IMR-90 (cell line): ENCODE results near the gene SGK2. TPM values are rescaled to one million over a fixed set of nuclear protein-coding genes. Genes with fewer than 3 reads are reported as not detected.

Source experiments
- ATAC-seq: fragments of 200-7000 bp; cut with Tn5 transposase; 2 replicates; pipeline ENCODE4 v1.9.1; 2020; ENCODE audit warnings: low read depth, mild to moderate bottlenecking, moderate library complexity
- BruUV-seq: library from RNA; stranded (reverse); fragments of 400-500 nt; replicated peaks from 2 replicates; lab custom pipeline; 2021; lab: Mats Ljungman, UMichigan
- CTCF ChIA-PET: fragments of 300-600 bp; formaldehyde crosslinking; extraction: SDS; loops from one replicate; lab custom pipeline; 2021; ENCODE audit warnings: antibody characterized with exemption; lab: Yijun Ruan, JAX
- POLR2A ChIA-PET: fragments of 300-600 bp; sonication (Branson Sonifier 250); formaldehyde crosslinking; loops from one replicate; lab custom pipeline; 2022; ENCODE audit warnings: antibody characterized with exemption; ENCODE audit not compliant: unreplicated experiment; lab: Charles Lee
- DNase-seq: peaks from one replicate; pipeline ENCODE4 v3.0.0; 2013
- H2AFZ ChIP-seq: replicated peaks from 2 replicates; pipeline ENCODE3; 2013; ENCODE audit warnings: low read length, mild to moderate bottlenecking; ENCODE audit not compliant: poor library complexity
- H2AK5ac ChIP-seq: 2 replicates; pipeline ENCODE4 v1.6.1; 2013; ENCODE audit warnings: low read depth, low read length, inconsistent platforms
- H2AK9ac ChIP-seq: replicated peaks from 2 replicates; pipeline ENCODE3; 2013; ENCODE audit warnings: mild to moderate bottlenecking, low read depth, low read length, moderate library complexity; ENCODE audit not compliant: poor library complexity
- H2BK120ac ChIP-seq: 2 replicates; pipeline ENCODE4 v1.6.1; 2013; ENCODE audit warnings: low read depth, low read length, inconsistent platforms
- H2BK15ac ChIP-seq: 3 replicates; pipeline ENCODE4 v1.6.1; 2013; ENCODE audit warnings: low read depth, low read length, inconsistent platforms
- H2BK20ac ChIP-seq: 2 replicates; pipeline ENCODE4 v1.6.1; 2013; ENCODE audit warnings: low read depth, mild to moderate bottlenecking, inconsistent platforms, low read length, moderate library complexity
- H2BK5ac ChIP-seq: 2 replicates; pipeline ENCODE4 v1.6.1; 2013; ENCODE audit warnings: mild to moderate bottlenecking, low read depth, low read length, inconsistent platforms; ENCODE audit not compliant: poor library complexity, severe bottlenecking
- H3K14ac ChIP-seq: replicated peaks from 2 replicates; pipeline ENCODE4 v1.6.1; 2013; ENCODE audit warnings: low read depth, low read length, inconsistent platforms
- H3K18ac ChIP-seq: 2 replicates; pipeline ENCODE4 v1.6.1; 2013; ENCODE audit warnings: low read depth, low read length, control low read depth
- H3K23ac ChIP-seq: 2 replicates; pipeline ENCODE4 v1.6.1; 2013; ENCODE audit warnings: low read depth, low read length, inconsistent platforms
- H3K27ac ChIP-seq: 2 replicates; pipeline ENCODE4 v1.5.1; 2013; ENCODE audit warnings: mild to moderate bottlenecking, control low read depth, low read length; ENCODE audit not compliant: insufficient read depth
- H3K27me3 ChIP-seq: 2 replicates; pipeline ENCODE4 v1.6.1; 2013; ENCODE audit warnings: low read length; ENCODE audit not compliant: control insufficient read depth, insufficient read depth
- H3K36me3 ChIP-seq: 2 replicates; pipeline ENCODE4 v1.6.1; 2013; ENCODE audit warnings: low read length, mixed read lengths; ENCODE audit not compliant: control insufficient read depth, insufficient read depth
- H3K4ac ChIP-seq: 2 replicates; pipeline ENCODE4 v1.6.1; 2013; ENCODE audit warnings: low read depth, low read length, inconsistent platforms
- H3K4me1 ChIP-seq: 2 replicates; pipeline ENCODE4 v1.6.1; 2013; ENCODE audit warnings: low read length, mixed read lengths; ENCODE audit not compliant: control insufficient read depth, insufficient read depth
- H3K4me2 ChIP-seq: 2 replicates; pipeline ENCODE4 v1.6.1; 2013; ENCODE audit warnings: low read depth, mild to moderate bottlenecking, control low read depth, low read length, moderate library complexity
- H3K4me3 ChIP-seq: 2 replicates; pipeline ENCODE4 v1.5.1; 2013; ENCODE audit warnings: low read depth, mild to moderate bottlenecking, control low read depth, low read length, moderate library complexity; ENCODE audit not compliant: insufficient read depth
- H3K56ac ChIP-seq: 2 replicates; pipeline ENCODE4 v1.6.1; 2013; ENCODE audit warnings: low read length, inconsistent platforms; ENCODE audit not compliant: insufficient read depth; ENCODE audit errors: extremely low read depth
- H3K79me1 ChIP-seq, 2 experiments: 2 replicates each; pipeline ENCODE4 v1.6.1; 2013; ENCODE audit warnings: low read length in 2 of 2, inconsistent platforms in 1 of 2, low read depth in 1 of 2
- H3K9ac ChIP-seq: 2 replicates; pipeline ENCODE4 v1.6.1; 2013; ENCODE audit warnings: low read depth, low read length, control low read depth
- H3K9me1 ChIP-seq: 2 replicates; pipeline ENCODE4 v1.6.1; 2013; ENCODE audit warnings: low read length, inconsistent platforms; ENCODE audit not compliant: insufficient read depth
- H3K9me3 ChIP-seq: 2 replicates; pipeline ENCODE4 v1.6.1; 2013; ENCODE audit warnings: low read length; ENCODE audit not compliant: control insufficient read depth, insufficient read depth
- H4K20me1 ChIP-seq: 2 replicates; pipeline ENCODE4 v1.6.1; 2013; ENCODE audit warnings: low read length, inconsistent platforms; ENCODE audit not compliant: insufficient read depth
- H4K5ac ChIP-seq: 2 replicates; pipeline ENCODE4 v1.6.1; 2013; ENCODE audit warnings: mild to moderate bottlenecking, low read depth, low read length, control low read depth
- H4K8ac ChIP-seq, 2 experiments: 2 replicates each; pipeline ENCODE4 v1.6.1; 2013; ENCODE audit warnings: low read depth in 2 of 2, low read length in 2 of 2, control low read depth in 1 of 2, inconsistent platforms in 1 of 2
- H4K91ac ChIP-seq: 2 replicates; pipeline ENCODE4 v1.6.1; 2013; ENCODE audit warnings: low read depth, low read length, inconsistent platforms; ENCODE audit not compliant: insufficient read depth
- CEBPB ChIP-seq: IDR thresholded peaks from 2 replicates; pipeline ENCODE4 v1.6.1; 2012; ENCODE audit warnings: low read depth, low read length, improper control_type of control experiment
- MAFK ChIP-seq: IDR thresholded peaks from 2 replicates; pipeline ENCODE4 v1.6.1; 2012; ENCODE audit warnings: low read depth, low read length, improper control_type of control experiment
- WGBS, 2 experiments: methylation state at CpG; one replicate each; pipeline versions ENCODE4 v1.1.5 to v1.1.7; 2013; ENCODE audit warnings: missing lambda C conversion rate in 2 of 2; ENCODE audit not compliant: insufficient read length in 1 of 2; ENCODE audit errors: extremely low coverage in 2 of 2; 5-methylcytosine and 5-hydroxymethylcytosine counted together
- dilution Hi-C: fragments of 300-500 bp; cut with HindIII; formaldehyde crosslinking; loops from one replicate; pipeline ENCODE4 v1.14.3; 2018; ENCODE audit warnings: low sequenced_read_pairs; ENCODE audit not compliant: unreplicated experiment
- in situ Hi-C: fragments of 300-500 bp; cut with MboI; formaldehyde crosslinking; loops from 3 replicates; pipeline ENCODE4 v1.14.3; 2019; ENCODE audit warnings: low sequenced_read_pairs, inconsistent platforms, mixed read lengths
- intact Hi-C: fragments of 100-400 bp; cut with micrococcal nuclease; formaldehyde crosslinking; loops from 2 replicates; pipeline ENCODE4 v1.10.0; 2022
- polyA plus RNA-seq, 3 experiments: library from polyadenylated mRNA; depleted of rRNA; stranded (reverse); fragments of >200 nt; gene quantifications; 2 replicates each; pipeline ENCODE4 v1.2.3, GENCODE V29; 2012; ENCODE audit warnings: low replicate concordance in 1 of 3
- total RNA-seq: library from RNA; depleted of rRNA; stranded (reverse); fragments of >200 nt; gene quantifications from 2 replicates; pipeline ENCODE4 v1.2.3, GENCODE V29; 2012

SGK2 gene
- total and polyA plus RNA-seq, 2 of the 4 experiments (the other 2 are of a cell fraction) = under 0.01 to 0.10 TPM

DNA sequence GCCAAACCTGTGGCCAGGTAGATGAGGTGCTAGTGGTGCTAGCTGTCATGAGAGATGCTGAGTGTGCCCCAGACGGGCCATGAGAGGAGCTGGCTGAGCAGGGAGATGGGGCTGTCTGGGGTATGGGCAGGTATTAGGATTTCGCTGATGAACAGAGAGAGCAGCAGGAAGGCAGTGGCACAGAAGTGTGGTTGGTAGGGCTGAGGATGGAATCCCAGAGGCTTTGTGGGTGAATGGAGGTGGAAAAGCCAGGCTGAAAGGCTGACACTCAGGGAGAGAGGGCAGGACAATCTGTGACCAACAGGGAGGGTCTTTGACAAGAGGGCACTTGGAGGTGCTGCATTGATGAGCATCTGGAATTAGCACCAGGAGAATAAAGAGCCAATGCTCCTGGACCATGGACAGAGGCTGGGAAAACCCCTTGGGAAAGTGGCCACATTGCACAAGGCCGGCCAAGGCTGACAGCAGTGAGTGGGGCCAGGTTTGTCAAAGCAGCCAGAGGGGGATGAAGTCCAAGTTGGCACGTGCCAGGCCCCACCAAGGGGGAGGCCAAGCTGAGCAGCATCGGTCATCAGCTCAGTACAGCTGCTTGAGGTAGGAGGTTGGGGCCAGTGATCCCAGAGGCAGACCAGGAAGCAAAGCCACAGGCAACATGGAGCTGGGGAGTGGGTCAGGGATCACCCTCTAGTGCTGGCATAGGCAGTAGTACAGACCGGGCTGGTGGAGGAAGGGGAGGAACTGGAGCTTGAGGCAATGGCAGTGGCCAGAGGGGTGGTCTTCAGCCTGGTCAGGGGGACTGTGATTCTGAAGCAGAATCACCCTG, 19.7 kb upstream of the SGK2 start:
- Histone ChIP-seq H3K14ac (no peak overlapping the region), H3K79me1 (no peaks in the 10 kb centered on the region), H3K9me3 (no peaks in the 10 kb centered on the region), H3K27me3 (no peaks in the 10 kb centered on the region; the same call in 1 of the 2 replicates), H4K5ac (no peak overlapping the region), H2AFZ (no peak overlapping the region), H3K23ac (no peak overlapping the region), H2AK9ac (no peak overlapping the region), H2BK20ac (no peak overlapping the region), H3K56ac (no peak overlapping the region), H3K36me3 (peaks cover 3% of the 10 kb centered on the region), H4K91ac (no peak overlapping the region), H3K4me2 (no peak overlapping the region), H3K27ac (no peak overlapping the region), H3K4ac (no peak overlapping the region), H3K9me1 (no peaks in the 10 kb centered on the region; the same call in 1 of the 2 replicates), H3K4me1 (no peaks in the 10 kb centered on the region; the same call in 1 of the 2 replicates), H3K18ac (no peak overlapping the region), H2BK15ac (no peak overlapping the region), H4K20me1 (no peaks in the 10 kb centered on the region), H2BK5ac (no peak overlapping the region), H3K9ac (no peak overlapping the region), H3K4me3 (no peak overlapping the region), H4K8ac (no peak overlapping the region), H2BK120ac (no peak overlapping the region), H2AK5ac (no peak overlapping the region)
- DNase-seq = peak; percentile 14
- WGBS, 2 experiments = 56% methylated on average over 4 of the region's 6 CpGs; no CpG with 5 or more reads in 1 of the 2 experiments
- no TSS peak for BruUV-seq
- TF ChIP-seq MAFK = no peak
- TF ChIP-seq CEBPB = peak; percentile 69
- intact Hi-C loops = loop anchor here (1.0 to 5.0 kb wide), 5 partner anchors 51 to 554 kb away; partner anchors contain the start of gene IFT52
- dilution Hi-C loops = no loop called here
- ChIA-PET CTCF (interaction anchor here (0.8 to 1.6 kb wide), 3 partner anchors 57 to 541 kb away, joined by 4 to 20 read pairs (median 4); no protein-coding TSS in a partner anchor), POLR2A (no interaction called here)
- ATAC-seq = no peak
- in situ Hi-C loops = loop anchor here (5.0 to 10.0 kb wide), 2 partner anchors 156 to 543 kb away; no protein-coding TSS in a partner anchor
